H1 (cell line): Measurements from ENCODE around the gene YEATS4. TPM values are rescaled to one million over a fixed set of nuclear protein-coding genes. Genes with fewer than 3 reads are reported as not detected.

Experiments used
- CTCF ChIA-PET: fragments of 300-600 bp; sonication (Branson Sonifier 250); formaldehyde crosslinking; loops from one replicate; lab custom pipeline; 2021; ENCODE audit not compliant: partially characterized antibody; lab: Charles Lee
- POLR2A ChIA-PET: fragments of 300-600 bp; sonication (Branson Sonifier 250); formaldehyde crosslinking; loops from one replicate; lab custom pipeline; 2021; ENCODE audit warnings: inconsistent platforms; ENCODE audit not compliant: partially characterized antibody; lab: Charles Lee
- DNase-seq, 2 experiments: peaks; one replicate each; pipeline versions ENCODE4 v3.0.0 to v3.0.0-alpha.2; 2010 to 2022; ENCODE audit warnings: low spot score in 2 of 2, low read depth in 1 of 2, mixed read lengths in 1 of 2
- FAIRE-seq: peaks from 2 replicates; lab custom pipeline; 2011; peaks lifted over from hg19 to GRCh38; lab: Jason Lieb, UNC
- H2AFZ ChIP-seq: 2 replicates; pipeline ENCODE4 v1.8.1; 2012; ENCODE audit warnings: low read length, inconsistent platforms
- H2AK5ac ChIP-seq: 2 replicates; pipeline ENCODE4 v1.6.1; 2013; ENCODE audit warnings: low read depth, low read length
- H2BK120ac ChIP-seq: replicated peaks from 2 replicates; pipeline ENCODE3; 2013; ENCODE audit warnings: low read depth, low read length, inconsistent platforms
- H2BK12ac ChIP-seq: 2 replicates; pipeline ENCODE4 v1.6.1; 2013; ENCODE audit warnings: low read depth, low read length
- H2BK15ac ChIP-seq: 2 replicates; pipeline ENCODE4 v1.6.1; 2013; ENCODE audit warnings: low read length
- H2BK20ac ChIP-seq: 2 replicates; pipeline ENCODE4 v1.6.1; 2013; ENCODE audit warnings: low read length
- H2BK5ac ChIP-seq: 2 replicates; pipeline ENCODE4 v1.6.1; 2013; ENCODE audit warnings: low read depth, low read length
- H3K14ac ChIP-seq: 2 replicates; pipeline ENCODE4 v1.6.1; 2013; ENCODE audit warnings: inconsistent platforms; ENCODE audit not compliant: insufficient read length
- H3K18ac ChIP-seq: 2 replicates; pipeline ENCODE4 v1.6.1; 2013; ENCODE audit warnings: low read length; ENCODE audit errors: extremely low read depth
- H3K23ac ChIP-seq: 2 replicates; pipeline ENCODE4 v1.6.1; 2013; ENCODE audit warnings: inconsistent platforms; ENCODE audit not compliant: insufficient read length
- H3K23me2 ChIP-seq: 2 replicates; pipeline ENCODE4 v1.6.1; 2013; ENCODE audit warnings: low read depth, low read length
- H3K27ac ChIP-seq: 2 replicates; pipeline ENCODE4 v1.6.1; 2011; ENCODE audit warnings: low read depth, low read length, inconsistent platforms
- H3K27me3 ChIP-seq, 4 experiments: replicated peaks in 1 of 4; 1 replicate in 1 of 4; 2 replicates in 3 of 4; pipeline versions ENCODE4 v1.6.1 to v1.8.1; 2011 to 2013; ENCODE audit warnings: low read length in 3 of 4, mild to moderate bottlenecking in 3 of 4, inconsistent platforms in 2 of 4, mixed read lengths in 2 of 4, moderate library complexity in 1 of 4; ENCODE audit not compliant: control insufficient read depth in 3 of 4, insufficient read depth in 3 of 4; ENCODE audit errors: extremely low read depth in 1 of 4
- H3K36me3 ChIP-seq, 4 experiments: 2 replicates each; pipeline versions ENCODE4 v1.6.1 to v1.8.1; 2011 to 2013; ENCODE audit warnings: mild to moderate bottlenecking in 4 of 4, low read length in 3 of 4, moderate library complexity in 2 of 4, control low read depth in 1 of 4, inconsistent platforms in 1 of 4; ENCODE audit not compliant: insufficient read depth in 4 of 4, control insufficient read depth in 2 of 4
- H3K4ac ChIP-seq: replicated peaks from 2 replicates; pipeline ENCODE3; 2013; ENCODE audit warnings: low read length, low read depth, mixed read lengths, inconsistent platforms; ENCODE audit not compliant: insufficient read length
- H3K4me1 ChIP-seq, 4 experiments: replicated peaks in 1 of 4; 1 replicate in 1 of 4; 2 replicates in 3 of 4; pipeline versions ENCODE4 v1.6.1 to v1.8.1; 2011 to 2013; ENCODE audit warnings: low read length in 3 of 4, inconsistent platforms in 2 of 4, mixed read lengths in 1 of 4; ENCODE audit not compliant: insufficient read depth in 4 of 4, control insufficient read depth in 3 of 4
- H3K4me2 ChIP-seq, 2 experiments: 2 replicates each; pipeline versions ENCODE4 v1.6.1 to v1.8.1; 2011 to 2013; ENCODE audit warnings: low read depth in 2 of 2, low read length in 2 of 2, control low read depth in 1 of 2, inconsistent platforms in 1 of 2, mild to moderate bottlenecking in 1 of 2; ENCODE audit not compliant: insufficient read depth in 1 of 2
- H3K4me3 ChIP-seq, 4 experiments: fragments of 200-600, 300-600 bp in 1 of 4; sonication (generic), shearing (Covaris generic), sonication (Bioruptor Twin) in 1 of 4; 2 replicates each; pipeline versions ENCODE4 v1.5.1 to v1.8.1; 2011 to 2016; ENCODE audit warnings: low read length in 4 of 4, low read depth in 3 of 4, control low read depth in 2 of 4, inconsistent platforms in 2 of 4, mild to moderate bottlenecking in 2 of 4, mixed read lengths in 1 of 4, moderate library complexity in 1 of 4; ENCODE audit not compliant: insufficient read depth in 2 of 4; ENCODE audit errors: extremely low read depth in 1 of 4
- H3K56ac ChIP-seq: replicated peaks from 2 replicates; pipeline ENCODE3; 2013; ENCODE audit warnings: low read depth, mild to moderate bottlenecking, mixed read lengths, low read length, inconsistent platforms; ENCODE audit not compliant: insufficient read length
- H3K79me1 ChIP-seq: 2 replicates; pipeline ENCODE4 v1.6.1; 2013; ENCODE audit warnings: low read depth, low read length, control low read depth
- H3K79me2 ChIP-seq, 2 experiments: 2 replicates each; pipeline versions ENCODE4 v1.6.1 to v1.8.1; 2012 to 2013; ENCODE audit warnings: low read length in 2 of 2, mild to moderate bottlenecking in 2 of 2, inconsistent platforms in 1 of 2; ENCODE audit not compliant: insufficient read depth in 2 of 2, control insufficient read depth in 1 of 2
- H3K9ac ChIP-seq, 4 experiments: replicated peaks in 1 of 4; 1 replicate in 1 of 4; 2 replicates in 3 of 4; pipeline versions ENCODE4 v1.6.1 to v1.8.1; 2011 to 2013; ENCODE audit warnings: low read depth in 3 of 4, low read length in 3 of 4, control low read depth in 2 of 4, mild to moderate bottlenecking in 2 of 4, moderate library complexity in 2 of 4, inconsistent platforms in 1 of 4; ENCODE audit errors: extremely low read depth in 1 of 4
- H3K9me3 ChIP-seq, 2 experiments: 2 replicates each; pipeline versions ENCODE4 v1.6.1 to v1.8.1; 2012 to 2013; ENCODE audit warnings: mild to moderate bottlenecking in 2 of 2, moderate library complexity in 2 of 2, control low read depth in 1 of 2, inconsistent platforms in 1 of 2, low read depth in 1 of 2, low read length in 1 of 2, mixed read lengths in 1 of 2; ENCODE audit not compliant: insufficient read depth in 2 of 2
- H4K20me1 ChIP-seq, 2 experiments: replicated peaks in 1 of 2; 2 replicates each; pipeline versions ENCODE3 to v1.8.1; 2011 to 2013; ENCODE audit warnings: inconsistent platforms in 2 of 2, low read length in 2 of 2, mild to moderate bottlenecking in 1 of 2; ENCODE audit not compliant: insufficient read depth in 2 of 2, control insufficient read depth in 1 of 2
- H4K5ac ChIP-seq: 2 replicates; pipeline ENCODE4 v1.6.1; 2013; ENCODE audit warnings: low read length, low read depth, mixed read lengths, inconsistent platforms; ENCODE audit not compliant: insufficient read length
- H4K8ac ChIP-seq: 2 replicates; pipeline ENCODE4 v1.8.0; 2013; ENCODE audit warnings: mild to moderate bottlenecking, moderate library complexity, low read length, inconsistent platforms; ENCODE audit not compliant: insufficient read depth; ENCODE audit errors: extremely low read depth
- H4K91ac ChIP-seq: replicated peaks from 2 replicates; pipeline ENCODE3; 2013; ENCODE audit warnings: low read length, mixed read lengths, inconsistent platforms; ENCODE audit not compliant: insufficient read length
- CBX8 ChIP-seq: fragments of 300-800, 300-1000 bp; sonication (generic); IDR thresholded peaks from 2 replicates; pipeline ENCODE4 v1.7.1; 2016; ENCODE audit warnings: low read depth, low read length, borderline replicate concordance
- CEBPB ChIP-seq: IDR thresholded peaks from 2 replicates; pipeline ENCODE4 v1.6.1; 2012; ENCODE audit warnings: low read depth, low read length
- CTCF ChIP-seq, 3 experiments: IDR thresholded peaks; 1 replicate in 2 of 3; 2 replicates in 1 of 3; pipeline versions ENCODE4 v1.5.1 to v1.6.1; 2011; ENCODE audit warnings: low read length in 3 of 3, mild to moderate bottlenecking in 3 of 3, inconsistent platforms in 2 of 3, low read depth in 1 of 3, moderate library complexity in 1 of 3; ENCODE audit not compliant: insufficient read depth in 1 of 3; ENCODE audit errors: control extremely low read depth in 1 of 3
- EZH2 ChIP-seq: fragments of 200-600 bp; sonication (generic); IDR thresholded peaks from 2 replicates; pipeline ENCODE4 v1.7.1; 2012; ENCODE audit warnings: low read depth, mild to moderate bottlenecking, moderate library complexity, low read length, inconsistent platforms; ENCODE audit not compliant: severe bottlenecking
- FOSL1 ChIP-seq: IDR thresholded peaks from 2 replicates; pipeline ENCODE4 v1.6.1; 2011; ENCODE audit warnings: mild to moderate bottlenecking, low read depth, low read length, moderate library complexity; ENCODE audit not compliant: insufficient read depth
- JUND ChIP-seq: IDR thresholded peaks from 2 replicates; pipeline ENCODE4 v1.6.1; 2011; ENCODE audit warnings: mild to moderate bottlenecking, improper control_type of control experiment, low read length
- ZNF274 ChIP-seq: IDR thresholded peaks from 2 replicates; pipeline ENCODE4 v1.7.0; 2012; ENCODE audit warnings: low read length, borderline replicate concordance; ENCODE audit errors: extremely low read depth
- WGBS, 2 experiments: shearing (Covaris generic) in 1 of 2; methylation state at CpG; one replicate each; pipeline versions ENCODE4 v1.1.6 to v1.1.7; 2013 to 2015; ENCODE audit warnings: low lambda C conversion rate in 2 of 2, mixed read lengths in 2 of 2, inconsistent platforms in 1 of 2, low coverage in 1 of 2, missing lambda C conversion rate in 1 of 2; ENCODE audit not compliant: insufficient replicate concordance in 2 of 2, insufficient coverage in 1 of 2, insufficient read length in 1 of 2; ENCODE audit errors: extremely low coverage in 1 of 2, missing lambda C conversion rate in 1 of 2; 5-methylcytosine and 5-hydroxymethylcytosine counted together
- polyA plus RNA-seq, 7 experiments: library from polyadenylated mRNA; depleted of rRNA in 3 of 7; stranded (reverse) in 5 of 7; unstranded in 2 of 7; fragments of >200 nt in 5 of 7; fragments of 200-250 nt in 2 of 7; gene quantifications; 1 replicate in 5 of 7; 2 replicates in 1 of 7; 4 replicates in 1 of 7; pipeline versions ENCODE4 v1.2.1 to v1.2.3, GENCODE V29; 2011 to 2013; ENCODE audit warnings: missing spikeins in 2 of 7, mixed read lengths in 2 of 7
- total RNA-seq: library from RNA; stranded (reverse); fragmentation: NEBNext Ultra II Directional; extraction: Animal tissue kit (Norgen Biotek cat#: 25700); gene quantifications from 2 replicates; pipeline ENCODE4 v1.2.1, GENCODE V29; 2021

Gene YEATS4
- total and polyA plus RNA-seq, 2 of the 8 experiments (the other 6 are each of a cell fraction or from before 2014, with no cell fraction given) = 25.7 to 32.5 TPM

GRCh38 chr12:69410571-69410970 lies 51.0 kb downstream of the YEATS4 start:
- H3K79me2 ChIP-seq = no peaks in the 10 kb centered on the region
- TF ChIP-seq FOSL1 (no peak), ZNF274 (no peak), EZH2 (no peak), CEBPB (no peak), CBX8 (no peak), JUND (no peak), CTCF (IDR thresholded peaks at IDR 0.05; ENCODE audit: control extremely low read depth in 1 of 3, insufficient read depth in 1 of 3, low read depth in 1 of 3, low read length in 3 of 3) (no peak)
- TF ChIP-seq, all 59 proteins: peak for 0
- Histone ChIP-seq H3K4ac (no peak overlapping the region), H3K23me2 (no peaks in the 10 kb centered on the region), H4K5ac (no peak overlapping the region), H3K79me1 (no peaks in the 10 kb centered on the region), H4K20me1 (no peaks in the 10 kb centered on the region), H3K4me3 (no peak overlapping the region), H2BK5ac (no peak overlapping the region), H2BK20ac (no peak overlapping the region), H4K8ac (no peak overlapping the region), H2BK12ac (no peak overlapping the region), H3K36me3 (no peaks in the 10 kb centered on the region), H3K27ac (no peak overlapping the region), H2AK5ac (no peak overlapping the region), H3K23ac (no peak overlapping the region), H3K14ac (no peak overlapping the region), H3K27me3 (no peaks in the 10 kb centered on the region), H3K9ac (no peak overlapping the region), H4K91ac (no peak overlapping the region), H3K18ac (no peak overlapping the region), H3K9me3 (no peaks in the 10 kb centered on the region), H2BK120ac (no peak overlapping the region), H3K56ac (no peak overlapping the region), H2BK15ac (no peak overlapping the region), H3K4me1 (peaks cover 0 to 2% (median 0%) of the 10 kb centered on the region in 4 experiments; a peak in 2 of 7 replicates), H2AFZ (no peak overlapping the region), H3K4me2 (no peak overlapping the region)
- POLR2A ChIA-PET = no interaction called here
- DNase-seq (no peak), FAIRE-seq (no peak)
- CTCF ChIA-PET = interaction anchor here (1.5 kb wide), 1 partner anchor 230 kb away, joined by 3 read pairs; no protein-coding TSS in a partner anchor
- WGBS, 2 experiments = 89% methylated on average over 9 of the region's 9 CpGs; no CpG with 5 or more reads in 1 of the 2 experiments
